ENCODE data around the gene GPAM. TPM values are rescaled to one million over a fixed set of nuclear protein-coding genes. Genes with fewer than 3 reads are reported as not detected.

The GPAM gene
- total RNA-seq, 1 experiment from 2014 or later: 12.2 TPM

GRCh38 chr10:112131996-112132395 is 51.6 kb downstream of the GPAM start:
- no peak overlapping the region for H3K27ac Mint-ChIP-seq
- POLR2A ChIA-PET: no interaction called here
- CTCF ChIA-PET: interaction anchor here (1.0 kb wide), 1 partner anchor 16 kb away, joined by 5 read pairs; no protein-coding TSS in a partner anchor
- no peaks in the 10 kb centered on the region for H3K36me3 Mint-ChIP-seq
- H3K4me3 Mint-ChIP-seq: no peak overlapping the region
- H3K9me3 Mint-ChIP-seq: no peaks in the 10 kb centered on the region
- no peaks in the 10 kb centered on the region; the same call in 1 of the 2 replicates for H3K27me3 Mint-ChIP-seq (ENCODE audit: low read depth)
- peaks cover 16% of the 10 kb centered on the region for H3K4me1 Mint-ChIP-seq
- TF ChIP-seq ZNF121 (CRISPR knock-in tag; IDR thresholded peaks at IDR 0.05): no peak
- TF ChIP-seq USF2 (CRISPR knock-in tag; IDR thresholded peaks at IDR 0.05): no peak
- no peak for TF ChIP-seq NFATC4 (CRISPR knock-in tag; IDR thresholded peaks at IDR 0.05)
- no peak for TF ChIP-seq NR2C2 (CRISPR knock-in tag; IDR thresholded peaks at IDR 0.05)
- no peak for TF ChIP-seq HMGXB4 (CRISPR knock-in tag; IDR thresholded peaks at IDR 0.05)
- TF ChIP-seq CREB1 (CRISPR knock-in tag; IDR thresholded peaks at IDR 0.05): no peak
- TF ChIP-seq STAT6 (CRISPR knock-in tag; conservative IDR thresholded peaks at IDR 0.05; ENCODE audit: low read depth): no peak
- no peak for TF ChIP-seq ELF4 (CRISPR knock-in tag; IDR thresholded peaks at IDR 0.05; ENCODE audit: low read depth)
- TF ChIP-seq ZNF138 (CRISPR knock-in tag; conservative IDR thresholded peaks at IDR 0.05): no peak
- TF ChIP-seq JAZF1 (CRISPR knock-in tag; IDR thresholded peaks at IDR 0.05): no peak
- no peak for TF ChIP-seq ATF1 (CRISPR knock-in tag; IDR thresholded peaks at IDR 0.05)
- no peak for TF ChIP-seq E2F5 (CRISPR knock-in tag; IDR thresholded peaks at IDR 0.05)
- TF ChIP-seq ZSCAN18 (CRISPR knock-in tag; IDR thresholded peaks at IDR 0.05): no peak
- no peak for TF ChIP-seq ATF6 (CRISPR knock-in tag; IDR thresholded peaks at IDR 0.05)
- no peak for TF ChIP-seq ESRRA (CRISPR knock-in tag; IDR thresholded peaks at IDR 0.05; ENCODE audit: borderline replicate concordance)
- TF ChIP-seq USF1 (CRISPR knock-in tag; IDR thresholded peaks at IDR 0.05): no peak
- no peak for TF ChIP-seq IRF2 (CRISPR knock-in tag; IDR thresholded peaks at IDR 0.05; ENCODE audit: borderline replicate concordance, low read depth)
- no peak for TF ChIP-seq ZNF317 (CRISPR knock-in tag; IDR thresholded peaks at IDR 0.05; ENCODE audit: borderline replicate concordance, low read depth)
- DNase-seq (ENCODE audit: low spot score) (no peak), ATAC-seq (no peak)

Data from WTC11 (cell line).